Inflammatory macrophage treated with lipopolysaccharide for 1 hour (primary cell): ENCODE data around the gene CD300H.

Source experiments
- DNase-seq, 2 donors: peaks; one replicate each; pipeline ENCODE4 v3.0.0-alpha.2; 2020 to 2022

CD300H gene

GRCh38 chr17:74567397-74567796 is at the start of gene CD300H:
Gene CD300H, minus strand, starts transcription at chr17:74567509.
- DNase-seq: peak; percentile 33 to 45

- DNase-seq: no peak
Observed at GRCh38 chr17:74616696-74617095, 49.4 kb upstream of the CD300H start.

GRCh38 chr17:74612046-74612445 is 44.7 kb upstream of the CD300H start:
- DNase-seq: no peak

GRCh38 chr17:74610108-74610507 is 42.8 kb upstream of the CD300H start:
- DNase-seq: no peak

- no peak for DNase-seq
Observed at GRCh38 chr17:74608511-74608910, 41.2 kb upstream of the CD300H start.

- DNase-seq: peak; percentile 51 to 70
Observed at GRCh38 chr17:74607221-74607620, 39.9 kb upstream of the CD300H start.

GRCh38 chr17:74606050-74606449 is 38.7 kb upstream of the CD300H start:
- no peak for DNase-seq

GRCh38 chr17:74605361-74605760 is 38.1 kb upstream of the CD300H start:
- peak; percentile 59 to 82 for DNase-seq

GRCh38 chr17:74604761-74605160 is 37.5 kb upstream of the CD300H start:
- no peak for DNase-seq

- DNase-seq: no peak
Observed at GRCh38 chr17:74604200-74604599, 36.9 kb upstream of the CD300H start.

- no peak for DNase-seq
Observed at GRCh38 chr17:74603746-74604145, 36.4 kb upstream of the CD300H start.

GRCh38 chr17:74603037-74603635 is 35.8 kb upstream of the CD300H start:
- DNase-seq: peak in 1 of 2 donors; percentile 48

- DNase-seq: peak; percentile 45 to 73
Observed at GRCh38 chr17:74601944-74602572, 34.7 kb upstream of the CD300H start.

- peak; percentile 79 to 88 for DNase-seq
Observed at GRCh38 chr17:74599448-74599939, 32.2 kb upstream of the CD300H start.

GRCh38 chr17:74599023-74599399 is 31.7 kb upstream of the CD300H start:
- DNase-seq: no peak

- DNase-seq: no peak
Observed at GRCh38 chr17:74598346-74599022, 31.2 kb upstream of the CD300H start.

- peak; percentile 51 to 57 for DNase-seq
Observed at GRCh38 chr17:74597069-74597790, 29.9 kb upstream of the CD300H start.

GRCh38 chr17:74595037-74595750 is 27.9 kb upstream of the CD300H start:
- DNase-seq: peak in 1 of 2 donors; percentile 39

- no peak for DNase-seq
Observed at GRCh38 chr17:74592087-74592990, 25.0 kb upstream of the CD300H start, which contains the start of gene CD300LD. Gene CD300LD, minus strand, starts transcription at chr17:74592283. Its CDS starts 81 bp downstream, at chr17:74592202.

GRCh38 chr17:74591503-74591902 is 24.2 kb upstream of the CD300H start:
- DNase-seq: no peak

GRCh38 chr17:74585711-74586110 is 18.4 kb upstream of the CD300H start:
- DNase-seq: no peak
